ENCODE data around the gene TYW1B.
"Not testable (repeated sequence)": the region's sequence is repeated elsewhere in the genome, so short reads cannot be mapped to it uniquely, and the experiment has no call there.

TYW1B gene

GRCh38 chr7:72816370-72817157 lies 11.4 kb downstream of the TYW1B start:
- DNase-seq: not testable (repeated sequence)

GRCh38 chr7:72810437-72810836 lies 17.6 kb downstream of the TYW1B start:
- DNase-seq: not testable (repeated sequence)

GRCh38 chr7:72808511-72808910 lies 19.5 kb downstream of the TYW1B start:
- DNase-seq: not testable (repeated sequence)

- not testable (repeated sequence) for DNase-seq
These were observed 21.1 kb downstream of the TYW1B start for GRCh38 chr7:72806851-72807250.

GRCh38 chr7:72805526-72806494 lies 22.2 kb downstream of the TYW1B start:
- no peak for DNase-seq

GRCh38 chr7:72803778-72804177 lies 24.2 kb downstream of the TYW1B start:
- not testable (repeated sequence) for DNase-seq

- DNase-seq: not testable (repeated sequence)
These were observed 26.4 kb downstream of the TYW1B start for GRCh38 chr7:72801564-72801963.

GRCh38 chr7:72795401-72795800 lies 32.6 kb downstream of the TYW1B start:
- not testable (repeated sequence) for DNase-seq

- DNase-seq: no peak
These were observed 34.2 kb downstream of the TYW1B start for GRCh38 chr7:72793791-72794190.

GRCh38 chr7:72790698-72791060 lies 37.3 kb downstream of the TYW1B start:
- not testable (repeated sequence) for DNase-seq

GRCh38 chr7:72790048-72790697 lies 37.8 kb downstream of the TYW1B start:
- peak; percentile 27 for DNase-seq

- DNase-seq: no peak
These were observed 42.6 kb downstream of the TYW1B start for GRCh38 chr7:72785166-72785955.

- DNase-seq: peak; percentile 65
These were observed 44.2 kb downstream of the TYW1B start for GRCh38 chr7:72783601-72784370.

- no peak for DNase-seq
These were observed 46.4 kb downstream of the TYW1B start for GRCh38 chr7:72781631-72782030.

- no peak for DNase-seq
These were observed 46.8 kb downstream of the TYW1B start for GRCh38 chr7:72781161-72781560.

GRCh38 chr7:72780289-72780894 lies 47.6 kb downstream of the TYW1B start:
- not testable (repeated sequence) for DNase-seq

GRCh38 chr7:72777167-72777566 lies 50.8 kb downstream of the TYW1B start:
- not testable (repeated sequence) for DNase-seq

- not testable (repeated sequence) for DNase-seq
These were observed 55.4 kb downstream of the TYW1B start for GRCh38 chr7:72772627-72773026.

GRCh38 chr7:72766994-72767393 lies 61.0 kb downstream of the TYW1B start:
- DNase-seq: not testable (repeated sequence)

GRCh38 chr7:72760602-72761001 lies 67.4 kb downstream of the TYW1B start:
- no peak for DNase-seq

GRCh38 chr7:72754312-72754711 lies 73.7 kb downstream of the TYW1B start:
- no peak for DNase-seq

All from NCI-H1694 treated with DMSO at 0.1 percent for 48 hours (cell line).